ENCODE data around the gene WDR54.

- no peak for TF ChIP-seq CTCF (optimal IDR thresholded peaks at IDR 0.05 in 1 of 3, IDR thresholded peaks at IDR 0.05 in 1 of 3, conservative IDR thresholded peaks at IDR 0.05 in 1 of 3; ENCODE audit: extremely low read depth in 1 of 3, insufficient read depth in 2 of 3, low read length in 3 of 3)
- no peak for TF ChIP-seq EZH2 (IDR thresholded peaks at IDR 0.05; ENCODE audit: low read length)
Observed at GRCh38 chr2:74373221-74373676, 48.3 kb upstream of the WDR54 start.
